ENCODE measurements around the gene HSPB9. TPM values are rescaled to one million over a fixed set of nuclear protein-coding genes. Genes with fewer than 3 reads are reported as not detected.

HSPB9 gene
- total RNA-seq, 2 donors from 2014 or later: 0.18 to 1.2 TPM

- H3K4me1 ChIP-seq (replicated peaks): no peaks in the 10 kb centered on the region
- no peaks in the 10 kb centered on the region for H3K36me3 ChIP-seq
- no peak overlapping the region for H3K4me3 ChIP-seq
- no peaks in the 10 kb centered on the region for H3K9me3 ChIP-seq
- DNase-seq (ENCODE audit: low spot score): no peak
- 90% methylated on average over 18 of the region's 19 CpGs for WGBS
- no peak for TF ChIP-seq POLR2A (IDR thresholded peaks at IDR 0.05)
- TF ChIP-seq POLR2AphosphoS5 (IDR thresholded peaks at IDR 0.05): no peak
- no peak for TF ChIP-seq CTCF (IDR thresholded peaks at IDR 0.05)
- H3K27ac ChIP-seq: no peak overlapping the region
- intact Hi-C loops (cut with DNase I): no loop called here
- no peaks in the 10 kb centered on the region for H3K27me3 ChIP-seq (replicated peaks; ENCODE audit: insufficient read depth)
These were observed 43.7 kb downstream of the HSPB9 start for GRCh38 chr17:42166196-42166763.

- H3K27me3 ChIP-seq (replicated peaks; ENCODE audit: insufficient read depth): no peaks in the 10 kb centered on the region
- intact Hi-C loops (cut with DNase I): no loop called here
- H3K36me3 ChIP-seq: no peaks in the 10 kb centered on the region
- 92% methylated on average over 8 of the region's 8 CpGs for WGBS
- no peak overlapping the region for H3K4me3 ChIP-seq
- no peaks in the 10 kb centered on the region for H3K9me3 ChIP-seq
- H3K4me1 ChIP-seq (replicated peaks): no peaks in the 10 kb centered on the region
- no peak for TF ChIP-seq CTCF (IDR thresholded peaks at IDR 0.05)
- no peak for TF ChIP-seq POLR2AphosphoS5 (IDR thresholded peaks at IDR 0.05)
- TF ChIP-seq POLR2A (IDR thresholded peaks at IDR 0.05): no peak
- H3K27ac ChIP-seq: no peak overlapping the region
- DNase-seq (ENCODE audit: low spot score): no peak
These were observed 45.2 kb downstream of the HSPB9 start for GRCh38 chr17:42167807-42168206.

- H3K9me3 ChIP-seq: no peaks in the 10 kb centered on the region
- intact Hi-C loops (cut with DNase I): no loop called here
- WGBS: 93% methylated on average over 28 of the region's 29 CpGs
- no peaks in the 10 kb centered on the region for H3K36me3 ChIP-seq
- no peaks in the 10 kb centered on the region for H3K4me1 ChIP-seq (replicated peaks)
- no peaks in the 10 kb centered on the region for H3K27me3 ChIP-seq (replicated peaks; ENCODE audit: insufficient read depth)
- no peak for TF ChIP-seq POLR2A (IDR thresholded peaks at IDR 0.05)
- TF ChIP-seq POLR2AphosphoS5 (IDR thresholded peaks at IDR 0.05): no peak
- TF ChIP-seq CTCF (IDR thresholded peaks at IDR 0.05): no peak
- H3K27ac ChIP-seq: no peak overlapping the region
- DNase-seq (ENCODE audit: low spot score): no peak
- no peak overlapping the region for H3K4me3 ChIP-seq
These were observed 46.7 kb downstream of the HSPB9 start for GRCh38 chr17:42169351-42169750.

GRCh38 chr17:42171831-42172230 lies 49.2 kb downstream of the HSPB9 start:
- H3K4me1 ChIP-seq (replicated peaks): no peaks in the 10 kb centered on the region
- H3K4me3 ChIP-seq: no peak overlapping the region
- intact Hi-C loops (cut with DNase I): no loop called here
- 32% methylated on average over 8 of the region's 11 CpGs for WGBS
- no peaks in the 10 kb centered on the region for H3K27me3 ChIP-seq (replicated peaks; ENCODE audit: insufficient read depth)
- DNase-seq (ENCODE audit: low spot score): peak; percentile 71
- no peaks in the 10 kb centered on the region for H3K36me3 ChIP-seq
- no peak overlapping the region for H3K27ac ChIP-seq
- H3K9me3 ChIP-seq: no peaks in the 10 kb centered on the region
- TF ChIP-seq POLR2AphosphoS5 (IDR thresholded peaks at IDR 0.05): peak; percentile 51
- peak in 2 of 4 experiments; percentile 28 to 54 for TF ChIP-seq CTCF (IDR thresholded peaks at IDR 0.05)
- no peak for TF ChIP-seq POLR2A (IDR thresholded peaks at IDR 0.05)

Other genes with a start within 250 kb of the HSPB9 start
- 100 to 1,000 TPM; 114 to 203 TPM for gene ACLY, start 203.9 kb upstream of the HSPB9 start, total RNA-seq
- 1 to 10 TPM in 1 of 2 donors, under 1 TPM in 1; 0.55 to 4.3 TPM for gene ODAD4, start 192.2 kb upstream of the HSPB9 start, total RNA-seq
- gene CNP, start 156.0 kb upstream of the HSPB9 start, total RNA-seq: 100 to 1,000 TPM in 1 of 2 donors, 10 to 100 TPM in 1; 85.8 to 117 TPM
- 10 to 100 TPM; 57.8 to 60.4 TPM for gene DNAJC7, start 105.4 kb upstream of the HSPB9 start, total RNA-seq
- gene NKIRAS2, start 102.7 kb upstream of the HSPB9 start, total RNA-seq: 10 to 100 TPM; 38.8 to 98.8 TPM
- gene C17orf113, start 72.2 kb upstream of the HSPB9 start, total RNA-seq: 1 to 10 TPM; 4.2 to 4.8 TPM
- gene ZNF385C, start 24.3 kb upstream of the HSPB9 start, total RNA-seq: 10 to 100 TPM in 1 of 2 donors, 1 to 10 TPM in 1; 2.3 to 11.8 TPM
- 10 to 100 TPM; 26.7 to 38.6 TPM for gene DHX58, start 10.1 kb upstream of the HSPB9 start, total RNA-seq
- 10 to 100 TPM; 32.9 to 90.1 TPM for gene KAT2A, start 1.4 kb upstream of the HSPB9 start, total RNA-seq
- 100 to 1,000 TPM; 124 to 146 TPM for gene RAB5C, start 32.2 kb downstream of the HSPB9 start, total RNA-seq
- gene KCNH4, start 58.3 kb downstream of the HSPB9 start, total RNA-seq: under 1 TPM in 1 of 2 donors, not detected in 1; 0.51 TPM
- not detected for gene HCRT, start 62.6 kb downstream of the HSPB9 start, total RNA-seq
- gene GHDC, start 71.7 kb downstream of the HSPB9 start, total RNA-seq: 100 to 1,000 TPM in 1 of 2 donors, 10 to 100 TPM in 1; 45.3 to 106 TPM
- gene STAT5B, start 153.6 kb downstream of the HSPB9 start, total RNA-seq: 10 to 100 TPM; 58.0 to 83.8 TPM
- gene STAT5A, start 165.7 kb downstream of the HSPB9 start, total RNA-seq: 10 to 100 TPM; 31.1 to 45.8 TPM

All from prostate gland (tissue), 2 donors.